HG02970 (cell line): ENCODE measurements around the gene OLFM3.

Experiments used
- ATAC-seq: cut with Tn5 transposase; IDR thresholded peaks from one replicate; pipeline ENCODE4 v1.9.1; 2021; ENCODE audit warnings: mild to moderate bottlenecking, moderate library complexity, moderate number of reproducible peaks; ENCODE audit not compliant: unreplicated experiment, low FRiP score

Gene OLFM3

DNA sequence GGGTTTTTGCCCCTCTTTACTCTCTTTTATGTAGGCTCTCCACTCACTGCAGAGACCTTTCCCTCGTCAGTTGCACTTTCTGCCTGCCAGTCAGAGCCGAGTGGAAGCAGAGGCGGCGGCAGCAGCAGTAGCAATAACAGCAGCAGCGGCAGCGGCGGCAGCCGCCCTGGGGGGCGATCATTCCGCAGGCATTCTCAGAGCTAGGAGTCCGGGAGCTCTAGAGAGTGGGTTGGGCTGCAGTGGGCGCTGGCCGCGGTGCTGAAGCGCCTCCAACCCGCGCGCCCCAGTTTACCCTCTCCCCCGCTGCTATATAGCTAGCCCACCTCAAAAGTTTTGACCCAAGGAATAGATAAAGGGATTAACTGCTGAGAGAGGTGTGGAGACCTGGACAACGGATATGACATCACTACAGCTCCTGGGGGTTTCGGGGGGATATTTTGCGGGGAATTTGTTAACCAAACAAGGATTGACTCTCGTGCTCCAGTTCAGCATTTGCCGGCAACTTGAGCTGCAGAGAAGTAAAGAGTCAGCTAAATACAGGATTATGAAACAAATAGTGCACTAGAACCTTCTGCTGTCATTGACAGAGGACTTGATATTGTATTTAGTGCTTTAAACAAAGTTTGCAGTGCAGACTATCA, at the start of gene OLFM3:
TSS of gene OLFM3 (minus strand) at position 102 of the 641 bp plus-strand sequence.
- ATAC-seq: no peak

DNA sequence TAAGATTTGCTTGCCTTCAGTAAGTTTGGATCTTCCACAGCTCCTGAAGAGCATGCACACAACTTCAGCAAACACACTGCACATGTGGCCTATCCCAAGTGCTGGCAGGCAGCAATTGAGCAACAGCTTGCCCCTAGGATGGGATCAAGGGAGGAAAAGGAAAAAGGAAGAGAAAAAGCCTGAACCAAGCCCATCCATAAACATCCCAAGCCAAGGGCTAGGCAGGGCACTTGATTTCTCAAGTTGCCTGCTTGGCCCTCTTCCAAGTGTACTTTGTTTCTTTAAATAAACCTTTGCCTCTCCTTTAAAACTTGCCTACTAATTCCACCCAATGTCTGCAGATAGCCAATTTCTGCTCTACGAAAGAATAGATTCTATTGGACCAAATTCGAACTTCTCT, 49.0 kb upstream of the OLFM3 start:
- ATAC-seq: no peak

DNA sequence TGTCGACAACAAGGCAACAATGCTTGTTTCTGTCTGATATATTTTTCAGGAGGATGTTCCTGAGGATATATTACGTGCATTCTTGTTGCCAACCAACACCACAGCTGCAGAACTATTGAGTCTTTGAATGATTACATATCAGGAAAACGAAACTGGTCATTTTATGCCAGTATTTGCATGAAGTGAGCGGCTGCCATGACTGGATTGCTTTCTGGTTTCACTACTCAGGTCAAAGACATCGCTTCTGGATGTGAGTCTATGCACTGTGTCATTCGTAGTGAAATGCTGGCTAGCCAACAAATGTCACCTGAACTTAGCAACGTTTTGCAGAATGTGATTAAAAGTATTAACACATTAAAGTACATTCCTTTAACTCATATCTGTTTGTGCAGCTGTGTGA, 35.8 kb upstream of the OLFM3 start:
- no peak for ATAC-seq

DNA sequence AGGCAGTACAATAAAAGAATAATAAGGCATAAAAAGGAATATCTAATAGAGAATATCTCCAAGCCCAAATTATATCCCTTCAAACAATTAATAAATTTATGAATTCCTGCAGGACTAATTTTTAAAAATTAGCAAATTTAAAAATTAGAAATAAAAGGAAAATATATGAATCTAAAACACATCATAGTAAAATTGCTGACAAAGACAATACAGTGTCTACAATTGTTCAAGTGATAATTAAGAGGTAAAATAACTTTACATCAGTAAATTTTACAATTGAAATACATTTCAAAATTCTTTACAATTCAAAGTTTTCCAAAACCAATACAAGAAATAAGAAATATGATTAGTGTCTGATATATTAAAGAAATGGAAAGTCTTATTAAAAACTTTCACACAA, 22.8 kb upstream of the OLFM3 start:
- no peak for ATAC-seq

DNA sequence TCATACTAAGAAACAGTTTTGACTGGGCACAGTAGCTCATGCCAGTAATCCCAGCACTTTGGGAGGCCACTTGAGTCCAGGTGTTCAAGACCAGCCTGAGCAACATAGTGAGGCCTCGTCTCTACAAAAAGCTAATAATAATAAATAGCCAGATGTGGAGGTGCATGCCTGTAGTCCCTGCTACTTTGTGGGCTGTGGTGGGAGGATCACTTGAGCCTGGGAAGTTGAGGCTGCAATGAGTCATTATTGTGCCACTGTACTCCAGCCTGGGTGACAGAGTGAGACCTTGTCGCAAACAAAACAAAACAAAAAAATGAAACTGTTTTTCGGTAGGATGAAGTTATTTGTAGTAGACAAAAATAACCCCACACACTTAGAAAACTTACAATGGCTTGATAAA, 19.0 kb upstream of the OLFM3 start:
- ATAC-seq: no peak

DNA sequence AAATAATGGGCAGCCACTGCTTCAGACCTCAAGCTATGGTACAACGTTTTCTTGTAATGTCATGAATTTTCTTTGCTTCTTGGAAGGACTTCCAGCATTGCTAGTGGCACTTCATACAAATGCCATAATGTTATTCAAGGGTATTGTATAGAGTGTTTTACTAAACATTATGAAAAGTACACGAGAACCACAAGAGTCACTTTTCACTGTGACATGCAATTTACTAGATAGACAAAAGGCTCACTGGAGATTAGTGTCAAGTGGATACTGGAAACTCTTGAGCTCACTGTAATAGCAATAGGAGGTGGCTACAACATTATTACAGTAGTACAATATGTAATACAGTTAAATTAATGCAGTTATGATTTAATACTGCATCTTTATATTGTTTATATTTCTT, 5.3 kb upstream of the OLFM3 start:
- no peak for ATAC-seq

DNA sequence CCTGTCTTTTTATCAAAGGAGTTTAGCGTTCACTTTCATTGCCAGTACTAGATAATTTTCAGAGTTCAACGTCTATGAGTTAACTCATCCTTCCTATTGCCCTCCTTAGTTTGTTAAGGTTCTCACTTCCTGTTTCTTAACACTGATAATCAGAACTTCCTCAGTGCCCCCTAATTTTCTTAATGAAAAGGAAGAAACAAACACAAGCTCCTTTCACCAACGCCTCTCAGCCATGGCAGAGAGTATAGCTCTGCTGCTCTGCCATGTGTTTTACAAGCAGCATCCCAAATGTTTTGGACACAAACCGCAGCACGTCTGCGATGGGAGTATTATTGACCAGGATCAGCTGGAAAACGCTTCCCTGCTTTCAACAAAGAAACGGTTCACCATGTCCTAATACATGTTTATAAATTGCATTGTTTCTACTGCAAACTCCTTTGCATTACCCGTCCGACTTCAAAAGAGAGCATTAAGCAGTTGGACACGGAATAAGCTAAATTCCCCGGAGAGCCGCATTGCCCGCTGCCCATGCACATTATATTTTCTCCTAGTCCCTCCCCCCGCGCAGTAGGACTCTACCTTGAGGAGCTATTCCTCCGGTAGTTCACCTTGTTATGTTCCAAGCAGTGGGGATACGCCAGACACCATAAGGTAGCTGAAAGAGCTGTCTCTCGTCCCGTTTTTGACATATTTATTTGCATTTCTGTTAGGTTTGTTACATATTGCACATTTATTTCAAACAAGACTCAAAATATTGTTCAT, 561 bp downstream of the OLFM3 start:
- ATAC-seq: no peak

DNA sequence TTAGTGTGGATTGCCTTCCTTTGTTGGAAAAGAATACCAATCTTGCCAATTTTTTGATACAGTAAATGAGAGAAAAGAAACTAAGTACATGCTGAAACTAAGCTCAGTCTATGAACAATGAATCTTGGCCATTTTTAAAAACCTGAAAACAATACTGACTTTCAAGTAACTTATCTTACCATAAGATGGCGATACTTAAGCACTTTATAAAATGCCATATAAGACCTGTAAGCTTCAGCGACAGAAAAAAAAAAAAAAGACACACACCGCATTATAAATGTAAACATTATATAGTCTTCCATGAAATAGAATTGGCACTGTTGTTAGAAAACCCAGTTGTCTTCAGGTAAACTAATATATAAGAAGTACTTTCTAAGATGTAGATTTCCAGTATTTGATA, 3.0 kb downstream of the OLFM3 start:
- ATAC-seq: no peak

DNA sequence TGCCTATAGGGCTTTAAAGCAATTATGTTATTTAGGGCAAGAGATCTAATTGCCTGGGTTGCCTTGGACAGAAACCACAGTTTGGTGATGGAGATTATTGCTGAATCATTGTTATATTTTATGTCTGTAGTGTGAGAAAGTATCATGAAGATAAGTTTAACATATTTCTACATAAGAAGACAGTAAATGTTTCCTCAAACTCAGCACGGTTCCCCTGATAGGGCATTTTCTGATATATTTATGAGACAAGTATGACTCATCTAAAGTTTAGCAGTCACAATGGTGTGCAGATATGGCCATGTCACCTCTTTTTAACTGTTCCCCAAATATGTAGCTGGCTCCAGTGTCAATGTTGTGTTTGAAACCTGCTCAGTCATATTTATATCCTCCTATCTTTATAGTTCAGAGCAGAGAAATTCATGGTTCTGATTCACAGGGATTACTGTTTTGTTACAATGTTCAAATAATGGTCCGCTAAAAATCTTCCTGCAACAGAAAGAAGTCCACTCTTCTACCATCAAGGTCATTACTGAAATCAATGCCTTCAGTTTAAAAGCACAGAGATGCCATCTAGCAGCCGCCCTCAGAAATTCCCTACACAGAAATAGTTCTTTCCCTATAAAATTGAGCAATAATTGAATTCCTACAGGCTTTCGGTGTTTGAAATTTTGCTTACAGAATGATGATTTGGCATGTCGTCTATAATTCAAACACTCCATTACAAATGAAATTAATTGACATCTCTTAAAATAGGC, 3.7 kb downstream of the OLFM3 start:
- no peak for ATAC-seq

DNA sequence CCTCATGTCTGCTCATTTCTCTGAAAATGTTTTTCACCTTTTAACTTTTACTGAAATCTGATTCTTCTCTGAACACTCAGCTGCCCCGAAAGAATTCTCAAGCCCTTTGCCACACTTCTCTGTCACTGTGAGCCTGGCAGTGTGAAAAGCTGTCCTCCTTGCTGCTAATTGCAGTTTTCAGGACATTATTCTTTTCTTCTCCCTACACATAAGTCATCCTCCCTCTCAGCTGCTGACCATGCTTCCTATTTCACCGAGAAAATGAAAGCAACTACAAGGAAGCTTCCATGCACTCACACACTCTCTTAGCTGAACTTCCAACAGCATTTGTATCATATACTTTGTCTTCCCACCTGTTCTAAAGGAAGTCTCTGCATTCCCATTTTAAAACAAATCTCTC, 15.8 kb downstream of the OLFM3 start:
- no peak for ATAC-seq

DNA sequence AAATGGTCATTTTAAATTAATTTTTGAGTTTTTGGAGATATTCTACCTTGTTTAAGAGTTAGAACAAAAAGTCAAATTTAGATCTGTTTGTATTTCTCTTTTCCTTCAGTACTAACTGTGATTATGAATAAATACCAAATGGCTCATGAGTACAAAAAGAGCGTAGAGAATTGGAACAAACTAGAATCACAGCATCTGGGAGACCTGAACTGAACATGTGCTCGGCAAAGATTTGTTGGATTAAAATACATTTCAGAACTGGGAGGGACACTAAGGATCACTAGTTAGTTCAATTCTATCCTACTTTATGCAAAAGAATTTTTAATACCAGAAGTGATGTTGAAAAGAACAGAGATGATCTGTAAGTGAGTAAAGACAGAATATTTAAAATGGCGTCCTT, 19.5 kb downstream of the OLFM3 start:
- ATAC-seq: no peak

DNA sequence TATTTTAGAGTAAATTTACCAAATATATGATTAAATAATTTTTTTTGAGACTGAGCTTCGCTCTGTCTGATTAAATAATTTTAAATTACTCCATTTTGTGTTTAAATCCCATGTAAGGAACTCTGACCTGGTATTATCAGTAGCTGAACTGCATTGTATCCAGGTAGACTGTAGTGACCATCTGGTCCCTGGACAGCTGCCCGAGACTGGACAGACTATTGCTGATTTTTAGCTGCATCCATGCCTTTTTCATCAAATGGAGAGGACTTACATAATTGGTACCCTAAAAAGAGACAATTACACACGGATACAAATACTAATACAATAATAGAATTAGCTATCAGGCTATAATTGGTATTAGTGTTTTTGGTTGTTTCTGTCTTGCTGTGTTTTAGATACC, 20.6 kb downstream of the OLFM3 start:
- ATAC-seq: no peak

DNA sequence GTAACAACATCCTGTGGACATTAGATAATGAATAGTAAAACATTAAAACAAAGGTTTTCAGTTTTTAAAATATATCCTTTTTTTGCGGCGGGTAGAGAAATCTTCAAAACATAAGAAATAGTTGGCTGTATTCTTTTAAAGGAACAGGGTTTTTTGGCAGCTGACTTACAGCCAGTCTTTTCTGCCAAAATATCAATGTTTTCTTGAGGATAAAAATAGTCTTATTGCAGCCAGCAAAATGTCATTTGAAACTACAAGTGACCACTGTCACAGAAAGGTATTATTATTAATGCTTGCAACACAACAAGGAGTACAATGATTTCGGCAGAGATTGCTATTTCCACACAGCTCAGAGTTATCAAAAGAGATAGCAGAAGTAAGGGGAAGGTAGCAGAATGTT, 21.4 kb downstream of the OLFM3 start:
- ATAC-seq: no peak

DNA sequence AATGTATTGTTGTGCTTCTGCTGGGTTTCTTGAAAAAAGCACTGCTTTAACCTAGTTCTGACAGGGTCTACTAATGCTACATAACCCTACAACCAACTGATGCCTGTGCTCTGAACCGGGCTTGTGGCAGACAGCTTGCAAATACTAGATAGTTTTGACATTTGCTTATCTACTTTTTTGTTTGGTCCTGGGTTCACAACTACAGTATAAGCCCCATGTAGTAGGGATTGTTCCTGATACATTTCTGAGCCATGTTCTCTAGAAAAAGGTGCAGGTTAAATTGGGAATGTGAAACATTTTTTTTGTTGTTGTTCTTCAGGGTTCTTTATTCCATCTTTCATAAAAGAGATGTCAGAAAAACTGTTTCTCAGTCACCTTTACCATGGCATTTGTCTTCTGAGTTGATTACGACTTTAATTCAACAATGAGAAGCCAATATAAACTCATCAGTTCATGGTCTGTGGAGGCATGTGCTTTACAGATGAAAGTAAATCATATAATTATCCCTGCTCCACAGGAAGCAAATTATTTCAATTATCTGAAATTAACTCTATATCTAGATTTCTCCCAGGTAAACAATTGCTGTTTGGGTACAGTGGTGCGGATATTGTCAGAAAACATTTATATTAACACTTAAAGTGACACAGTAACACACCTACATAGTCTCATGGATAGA, 22.0 kb downstream of the OLFM3 start:
- no peak for ATAC-seq

DNA sequence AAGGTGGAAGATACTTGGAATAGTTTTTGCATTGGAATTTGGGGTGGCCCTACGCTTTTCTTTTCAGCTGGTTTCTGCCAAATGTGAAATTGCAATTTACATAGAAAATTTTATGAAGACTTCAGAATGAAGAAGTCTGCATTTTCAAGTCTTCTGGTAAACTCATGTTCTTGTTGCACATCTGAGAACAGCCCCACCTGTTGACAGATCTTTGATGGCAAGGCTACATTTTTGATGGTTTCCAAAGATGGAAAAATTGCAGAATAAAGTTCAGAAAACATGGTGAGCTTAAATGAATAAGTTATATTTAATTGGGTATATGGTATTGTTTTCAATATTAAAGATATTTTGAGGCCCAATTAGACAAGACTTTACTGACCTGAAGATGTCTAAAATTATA, 25.4 kb downstream of the OLFM3 start:
- ATAC-seq: no peak

DNA sequence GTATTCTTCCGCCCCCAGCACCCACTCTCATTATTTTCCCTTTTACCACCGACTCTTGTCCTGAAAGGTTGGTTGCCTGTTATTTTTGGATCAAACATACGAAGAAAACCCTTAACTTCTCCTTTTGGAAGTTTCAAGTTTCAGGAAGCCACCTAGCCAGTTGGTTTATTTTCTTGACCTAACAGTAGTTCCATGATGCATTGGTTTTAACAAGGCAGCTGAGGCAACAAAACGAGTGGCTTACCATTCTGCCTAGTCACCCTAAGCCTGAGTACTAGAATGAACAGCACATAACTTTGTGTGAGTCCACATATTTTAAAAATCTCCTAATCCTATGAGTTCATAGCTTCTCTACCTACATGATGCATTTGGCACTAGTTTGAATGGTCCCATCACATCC, 28.9 kb downstream of the OLFM3 start:
- ATAC-seq: no peak

DNA sequence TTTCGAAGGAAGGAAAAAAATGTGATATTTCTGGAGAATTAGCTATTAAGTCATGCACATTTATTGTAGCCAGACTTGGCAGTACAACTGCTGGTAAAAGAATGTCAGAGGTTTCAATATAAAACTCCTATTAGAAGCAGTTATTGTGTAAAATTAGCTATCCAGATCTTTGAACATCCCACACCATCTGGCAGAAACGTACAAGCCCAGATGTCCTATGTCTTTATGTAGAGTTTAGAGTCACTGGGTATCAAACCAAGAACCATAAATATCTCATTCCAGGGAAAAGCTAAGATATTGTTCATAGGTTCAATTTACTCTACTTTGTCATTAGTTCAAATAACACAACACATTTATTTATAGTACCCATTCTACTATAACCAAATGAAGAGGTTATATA, 31.4 kb downstream of the OLFM3 start:
- no peak for ATAC-seq

DNA sequence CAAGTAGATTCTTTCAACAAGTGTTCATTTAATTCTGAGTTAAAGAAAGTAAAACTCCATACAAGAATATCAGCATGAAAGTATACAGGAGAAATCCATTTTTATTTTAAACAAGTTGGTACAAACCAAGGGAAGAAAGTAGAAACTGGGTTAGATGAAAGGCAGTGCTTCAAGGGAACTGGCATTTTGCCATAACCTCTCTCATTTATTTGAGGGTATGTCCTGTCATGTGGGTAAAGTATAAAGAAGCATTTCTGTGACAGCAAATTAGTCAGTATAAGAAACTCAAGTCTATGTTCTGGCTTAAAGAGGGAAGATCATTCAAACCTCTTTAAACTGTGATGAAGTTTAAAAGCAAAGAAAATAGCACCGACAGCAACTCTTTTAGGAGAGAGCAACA, 32.0 kb downstream of the OLFM3 start:
- no peak for ATAC-seq

DNA sequence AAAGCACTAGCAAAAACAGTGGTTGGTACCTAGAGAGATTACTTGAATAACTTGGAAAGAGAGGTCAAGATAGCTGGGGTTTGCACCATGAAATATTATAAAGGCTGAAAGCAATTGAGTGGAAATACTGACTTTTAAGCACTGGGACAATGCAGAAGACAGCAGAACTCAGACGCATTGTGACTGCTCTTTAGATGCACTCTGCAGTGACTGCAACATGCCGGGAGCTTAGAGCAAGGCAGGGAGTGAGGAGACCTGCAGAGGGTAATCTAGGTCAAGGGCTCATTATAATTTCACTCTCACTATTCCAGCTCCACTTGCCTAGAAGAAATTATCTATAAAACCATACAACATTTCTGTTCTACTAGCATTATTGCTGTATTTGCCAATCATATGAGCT, 36.6 kb downstream of the OLFM3 start:
- no peak for ATAC-seq

DNA sequence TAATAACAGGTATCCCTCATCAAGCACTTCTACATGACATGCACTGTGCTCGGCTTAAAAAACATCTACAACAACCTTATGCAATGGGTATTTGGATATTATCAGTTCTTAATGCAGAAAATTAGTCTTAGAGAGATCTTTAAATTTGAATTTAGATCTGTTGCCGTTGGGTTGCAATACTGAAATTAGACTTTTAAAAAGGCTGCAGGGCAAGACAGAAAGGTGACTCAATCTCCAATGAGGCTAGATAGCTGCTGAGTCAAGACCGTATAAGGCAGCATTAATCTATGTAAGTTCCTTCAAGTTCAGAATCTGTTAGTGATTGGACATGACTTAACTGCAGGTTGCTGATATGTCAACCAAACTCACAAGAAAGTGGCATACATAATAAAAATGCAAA, 37.3 kb downstream of the OLFM3 start:
- ATAC-seq: no peak

DNA sequence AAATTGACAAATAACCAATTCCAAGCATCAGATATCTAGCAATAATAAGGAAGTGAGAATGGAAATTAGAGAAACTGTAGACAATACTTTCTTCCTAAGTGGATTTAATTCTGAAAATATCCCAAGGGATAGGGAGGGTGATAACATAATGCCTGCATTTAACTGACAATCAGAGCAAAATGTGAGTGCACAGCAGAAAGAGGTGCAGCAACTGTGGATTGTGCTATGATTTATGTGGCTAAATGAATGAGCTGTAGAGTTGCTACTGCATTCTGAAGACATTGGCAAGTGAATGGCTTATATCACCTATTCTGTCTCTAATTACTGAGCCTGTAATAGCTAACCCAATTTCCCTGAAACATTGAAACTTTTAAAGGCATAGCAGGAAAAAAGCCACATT, 39.0 kb downstream of the OLFM3 start:
- ATAC-seq: no peak
